Tibial nerve (tissue), 4 donors: ENCODE measurements around the gene DUSP12. TPM values are rescaled to one million over a fixed set of nuclear protein-coding genes. Genes with fewer than 3 reads are reported as not detected.

Experiments
- small RNA-seq: library from RNA; depleted of rRNA; stranded (forward); fragments of <200 nt; gene quantifications from one replicate; pipeline ENCODE3, GENCODE V24; 2016
- total RNA-seq, 4 donors: library from RNA; depleted of rRNA; stranded (reverse); fragments of >200 nt; gene quantifications; one replicate each; pipeline ENCODE4 v1.1.0, GENCODE V29; 2016

Gene DUSP12
- total RNA-seq, 4 donors from 2014 or later: 33.5 to 40.6 (median 39.3) TPM

Small RNA genes within 50 kb of the gene (small RNA-seq; reads per million reads assigned to genes)
- not detected for gene RN7SL466P

Other genes starting within 250 kb of the DUSP12 start
- 10 to 100 TPM; 33.3 to 76.8 (median 52.1) TPM for gene FCGR2A, start 244.3 kb upstream of the DUSP12 start, total RNA-seq
- 1 to 10 TPM; 2.5 to 8.1 (median 5.4) TPM for gene HSPA6, start 225.2 kb upstream of the DUSP12 start, total RNA-seq
- 10 to 100 TPM in 3 of 4 donors, 1 to 10 TPM in 1; 9.4 to 31.2 (median 22.1) TPM for gene FCGR3A, start 200.0 kb upstream of the DUSP12 start, total RNA-seq
- gene FCGR3B, start 118.6 kb upstream of the DUSP12 start, total RNA-seq: 1 to 10 TPM in 2 of 4 donors, under 1 TPM in 1, not detected in 1; 0.63 to 2.8 (median 1.8) TPM
- 10 to 100 TPM; 18.6 to 50.9 (median 32.3) TPM for gene FCGR2B, start 86.6 kb upstream of the DUSP12 start, total RNA-seq
- 1 to 10 TPM in 2 of 4 donors, under 1 TPM in 1, not detected in 1; 0.60 to 2.1 (median 1.1) TPM for gene FCRLA, start 42.6 kb upstream of the DUSP12 start, total RNA-seq
- 1 to 10 TPM; 2.4 to 4.7 (median 2.6) TPM for gene FCRLB, start 28.2 kb upstream of the DUSP12 start, total RNA-seq
- 10 to 100 TPM; 26.1 to 35.4 (median 32.3) TPM for gene ATF6, start 16.5 kb downstream of the DUSP12 start, total RNA-seq